Heart right ventricle (tissue), 16 donors: Measurements from ENCODE around the gene NUMBL. TPM values are rescaled to one million over a fixed set of nuclear protein-coding genes. Genes with fewer than 3 reads are reported as not detected.

ENCODE experiments used
- ATAC-seq, 8 donors: fragments of 200-7000 bp; cut with Tn5 transposase; one replicate each; pipeline ENCODE4 v1.9.1; 2020; ENCODE audit warnings: mild to moderate bottlenecking in 8 of 8, moderate library complexity in 8 of 8, moderate number of reproducible peaks in 1 of 8
- DNase-seq, 2 donors: peaks; one replicate each; pipeline ENCODE4 v3.0.0-alpha.2; 2020
- H3K27ac ChIP-seq, 10 donors: fragments of 200-600 bp; sonication (generic) in 2 of 10; one replicate each; pipeline versions ENCODE4 v1.5.0 to v1.8.0; 2020 to 2022; ENCODE audit warnings: mild to moderate bottlenecking in 3 of 10
- H3K27me3 ChIP-seq, 7 donors: fragments of 200-600 bp; one replicate each; pipeline ENCODE4 v1.8.0; 2021 to 2022; ENCODE audit warnings: mild to moderate bottlenecking in 2 of 7
- H3K36me3 ChIP-seq, 9 donors: fragments of 200-600 bp; sonication (generic) in 1 of 9; one replicate each; pipeline versions ENCODE4 v1.5.0 to v1.8.0; 2020 to 2022; ENCODE audit warnings: mild to moderate bottlenecking in 2 of 9
- H3K4me1 ChIP-seq, 9 donors: fragments of 200-600 bp; sonication (generic) in 1 of 9; one replicate each; pipeline versions ENCODE4 v1.5.0 to v1.8.0; 2020 to 2022; ENCODE audit warnings: mild to moderate bottlenecking in 4 of 9
- H3K4me3 ChIP-seq, 10 donors: fragments of 200-600 bp; sonication (generic) in 2 of 10; one replicate each; pipeline versions ENCODE4 v1.5.0 to v1.8.0; 2020 to 2022; ENCODE audit warnings: mild to moderate bottlenecking in 7 of 10, moderate library complexity in 2 of 10
- H3K9me3 ChIP-seq, 11 donors: fragments of 200-600 bp in 10 of 11; sonication (generic) in 2 of 11; one replicate each; pipeline versions ENCODE4 v1.5.0 to v1.8.0; 2013 to 2022; ENCODE audit warnings: mild to moderate bottlenecking in 2 of 11, control low read depth in 1 of 11, moderate library complexity in 1 of 11
- CTCF ChIP-seq, 9 donors: fragments of 200-600 bp; sonication (generic) in 2 of 9; IDR thresholded peaks; one replicate each; pipeline versions ENCODE4 v1.5.0 to v1.8.0; 2021 to 2022; ENCODE audit warnings: antibody characterized with exemption in 9 of 9, mild to moderate bottlenecking in 5 of 9, moderate library complexity in 1 of 9
- WGBS, 2 donors: extraction: QIAGEN DNeasy Blood & Tissue Kit; methylation state at CpG; one replicate each; pipeline ENCODE4 v1.1.7; 2013; ENCODE audit warnings: inconsistent platforms in 1 of 2; 5-methylcytosine and 5-hydroxymethylcytosine counted together
- intact Hi-C, 10 donors: fragments of 100-400 bp; cut with DNase I; formaldehyde crosslinking; loops; one replicate each; pipeline versions ENCODE4 v1.11.1 to v1.14.2; 2022
- polyA plus RNA-seq, 2 donors: library from polyadenylated mRNA; stranded (reverse); fragments of 200-250 nt; gene quantifications; one replicate each; pipeline ENCODE4 v1.2.3, GENCODE V29; 2013
- total RNA-seq, 10 donors: library from RNA; stranded (reverse); fragmentation: NEBNext Ultra II Directional in 3 of 10; extraction: Animal tissue kit (Norgen Biotek cat#: 25700) in 3 of 10; gene quantifications; one replicate each; pipeline versions ENCODE4 v1.2.1 to v1.2.4, GENCODE V29; 2021 to 2023
- donor health status: Arrhythmogenic right ventricular cardiomyopathy.
- donor health status: ischemic (EF 13 %, LVEDD 7.1; RV severe dilation, severe dysfunction).
- donor health status: healthy with polysubstance abuse.
- donor health status: DM: no; HTN: yes; CAD: no.
- donor health status: DM: no; HTN: no; CAD: no.
- donor health status: ischemic (EF 25% LVEDD 6.9; RV normal size, moderate dysfunction).
- donor health status: ischemic (EF 25% LVEDD 5.7; RV mildly dilated, moderate dysfunction).
- donor health status: healthy.
- donor health status: DM: yes; HTN: yes; CAD: no.
- donor health status: Ischemic cardiomyopathy.
- donor health status: ischemic (EF 35%, LVEDD 5.7; RV mildly dilated, moderate dysfunction).
- donor health status: nonischemic (EF 11% LVEDD 7.7; RV severe dilation, severe dysfunction).
- donor health status: DM: yes; HTN: yes; CAD: no.
- donor health status: PGD.
- donor health status: ischemic (EF 29% LVEDD 5.4; RV normal size, mild dysfunction).
- donor health status: nonischemic (EF 23%, LVEDD 6.1; RV moderate dilation, normal function).

Gene NUMBL
- total and polyA plus RNA-seq, 12 donors: 7.1 to 15.3 (median 10.7) TPM

- intact Hi-C loops: no loop called here
- Histone ChIP-seq H3K4me3 (no peak overlapping the region), H3K9me3 (no peaks in the 10 kb centered on the region), H3K4me1 (peaks cover 0 to 4% (median 0%) of the 10 kb centered on the region in 9 donors), H3K27me3 (no peaks in the 10 kb centered on the region), H3K27ac (no peak overlapping the region), H3K36me3 (peaks cover 0 to 98% (median 48%) of the 10 kb centered on the region in 9 donors)
- 83 to 86% methylated on average over 4 of the region's 4 CpGs for WGBS, 2 donors
- no peak for TF ChIP-seq CTCF (IDR thresholded peaks at IDR 0.05)
- ATAC-seq: no peak
- no peak for DNase-seq
Observed at GRCh38 chr19:40681039-40681438, 9.4 kb downstream of the NUMBL start.

GRCh38 chr19:40677156-40677555 lies 13.3 kb downstream of the NUMBL start:
- Histone ChIP-seq H3K4me3 (no peak overlapping the region), H3K36me3 (peaks cover 6 to 100% (median 50%) of the 10 kb centered on the region in 9 donors), H3K4me1 (peaks cover 0 to 8% (median 0%) of the 10 kb centered on the region in 9 donors), H3K27me3 (no peaks in the 10 kb centered on the region), H3K9me3 (no peaks in the 10 kb centered on the region), H3K27ac (no peak overlapping the region)
- no peak for ATAC-seq
- intact Hi-C loops: no loop called here
- no peak for TF ChIP-seq CTCF (IDR thresholded peaks at IDR 0.05)
- whole genome bisulfite sequencing, 2 donors: 97 to 98% methylated on average over 23 of the region's 23 CpGs
- no peak for DNase-seq

GRCh38 chr19:40674291-40674690 lies 16.2 kb downstream of the NUMBL start:
- intact Hi-C loops: loop anchor here in 2 of 10 donors (1.0 to 5.0 kb wide), 2 partner anchors 14 to 68 kb away; no protein-coding TSS in a partner anchor
- no peak overlapping the region for H3K4me3 ChIP-seq
- H3K4me1 ChIP-seq: peaks cover 0 to 14% (median 3%) of the 10 kb centered on the region in 9 donors
- H3K36me3 ChIP-seq: peaks cover 6 to 100% (median 60%) of the 10 kb centered on the region in 9 donors
- no peak overlapping the region for H3K27ac ChIP-seq
- no peak for TF ChIP-seq CTCF (IDR thresholded peaks at IDR 0.05)
- no peaks in the 10 kb centered on the region for H3K9me3 ChIP-seq
- no peak for ATAC-seq
- WGBS, 2 donors: 70 to 73% methylated on average over 3 of the region's 3 CpGs
- DNase-seq: no peak
- H3K27me3 ChIP-seq: no peaks in the 10 kb centered on the region

- no peak overlapping the region for H3K27ac ChIP-seq
- intact Hi-C loops: loop anchor here in 1 of 10 donors (5.0 kb wide), 1 partner anchor 69 kb away; no protein-coding TSS in a partner anchor
- H3K36me3 ChIP-seq: peaks cover 6 to 100% (median 64%) of the 10 kb centered on the region in 9 donors
- TF ChIP-seq CTCF (IDR thresholded peaks at IDR 0.05): no peak
- no peaks in the 10 kb centered on the region for H3K9me3 ChIP-seq
- DNase-seq: no peak
- H3K4me3 ChIP-seq: no peak overlapping the region
- ATAC-seq: no peak
- WGBS, 2 donors: 94 to 96% methylated on average over 11 of the region's 11 CpGs
- peaks cover 0 to 14% (median 3%) of the 10 kb centered on the region in 9 donors for H3K4me1 ChIP-seq
- H3K27me3 ChIP-seq: no peaks in the 10 kb centered on the region
Observed at GRCh38 chr19:40673397-40673796, 17.1 kb downstream of the NUMBL start.
